Measurements from ENCODE around the gene LSR.

GRCh38 chr19:35291259-35291658 is 42.5 kb downstream of the LSR start:
- TF ChIP-seq POLR2A (IDR thresholded peaks at IDR 0.05), result no peak
- TF ChIP-seq CTCF (IDR thresholded peaks at IDR 0.05), result no peak
